Measurements from ENCODE around the gene ZCCHC17. TPM values are rescaled to one million over a fixed set of nuclear protein-coding genes. Genes with fewer than 3 reads are reported as not detected.

The ZCCHC17 gene
- polyA plus RNA-seq, 1 donor: 28.5 TPM

DNA sequence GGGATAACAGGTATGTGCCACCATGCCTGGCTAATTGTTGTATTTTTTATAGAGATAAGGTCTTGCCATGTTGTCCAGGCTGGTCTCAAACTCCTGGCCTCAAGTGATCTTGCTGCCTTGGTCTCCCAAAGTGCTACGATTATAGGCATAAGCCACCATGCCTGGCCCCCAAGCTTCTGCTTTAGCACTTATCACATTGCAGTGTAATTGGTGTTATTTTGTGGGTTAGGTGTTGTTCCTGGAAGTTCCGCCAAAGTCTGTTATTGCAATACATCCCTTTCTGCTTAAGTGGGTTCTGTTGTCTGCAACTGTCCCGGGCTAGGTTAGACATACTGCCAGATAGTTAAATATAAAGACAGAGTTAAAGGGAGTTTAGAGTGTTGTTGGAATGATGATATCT, 3.4 kb downstream of the ZCCHC17 start:
- H3K9me3 ChIP-seq (ENCODE audit: control insufficient read depth, low read depth, low read length): no peaks in the 10 kb centered on the region
- no peaks in the 10 kb centered on the region for H3K36me3 ChIP-seq (ENCODE audit: control insufficient read depth, insufficient read depth, low read length)
- H3K27me3 ChIP-seq (ENCODE audit: control insufficient read depth, insufficient read depth, low read length): no peaks in the 10 kb centered on the region
- no peak overlapping the region for H3K27ac ChIP-seq (ENCODE audit: low read length)
- no peak overlapping the region for H3K4me3 ChIP-seq (ENCODE audit: low read length)
- DNase-seq: no peak
- WGBS (ENCODE audit: insufficient coverage, low lambda C conversion rate): no CpG with 5 or more reads among the region's 3 CpGs
- H3K4me1 ChIP-seq (ENCODE audit: control insufficient read depth, insufficient read depth, low read length): peaks cover 11% of the 10 kb centered on the region

DNA sequence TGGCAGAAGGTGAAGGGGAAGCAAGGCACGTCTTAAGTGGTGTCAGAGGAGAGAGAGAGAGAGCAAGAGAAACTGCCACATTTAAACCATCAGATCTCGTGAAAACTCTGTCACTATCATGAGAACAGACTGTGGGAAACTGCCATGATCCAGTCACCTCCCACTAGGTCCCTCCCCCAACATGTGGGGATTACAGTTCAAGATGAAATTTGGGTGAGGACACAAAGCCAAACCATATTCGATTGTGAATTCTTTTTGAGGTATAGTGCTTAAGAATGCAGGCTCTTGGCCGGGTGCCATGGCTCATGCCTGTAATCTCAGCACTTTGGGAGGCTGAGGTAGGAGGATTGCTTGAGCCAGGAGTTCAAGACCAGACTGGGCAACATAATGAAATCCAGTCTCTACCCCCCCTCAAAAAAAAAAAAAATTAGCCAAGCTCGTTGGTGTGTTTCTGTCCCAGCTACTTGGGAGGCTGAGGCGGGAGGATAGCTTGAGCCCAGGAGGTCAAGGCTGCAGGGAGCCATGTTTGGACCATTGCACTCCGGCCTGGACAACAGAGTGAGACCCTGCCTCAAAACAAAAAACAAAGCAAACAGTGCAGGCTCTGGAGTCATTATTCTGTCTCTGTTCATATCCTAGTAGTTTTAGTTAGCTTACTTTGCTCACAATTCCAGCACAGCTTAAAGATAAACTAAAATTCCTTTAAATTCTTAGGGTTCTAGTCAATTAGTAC, 6.0 kb downstream of the ZCCHC17 start:
- no peak overlapping the region for H3K27ac ChIP-seq (ENCODE audit: low read length)
- WGBS (ENCODE audit: insufficient coverage, low lambda C conversion rate): no CpG with 5 or more reads among the region's 7 CpGs
- no peaks in the 10 kb centered on the region for H3K9me3 ChIP-seq (ENCODE audit: control insufficient read depth, low read depth, low read length)
- DNase-seq: no peak
- no peaks in the 10 kb centered on the region for H3K36me3 ChIP-seq (ENCODE audit: control insufficient read depth, insufficient read depth, low read length)
- H3K27me3 ChIP-seq (ENCODE audit: control insufficient read depth, insufficient read depth, low read length): no peaks in the 10 kb centered on the region
- H3K4me1 ChIP-seq (ENCODE audit: control insufficient read depth, insufficient read depth, low read length): peaks cover 3% of the 10 kb centered on the region
- no peak overlapping the region for H3K4me3 ChIP-seq (ENCODE audit: low read length)

DNA sequence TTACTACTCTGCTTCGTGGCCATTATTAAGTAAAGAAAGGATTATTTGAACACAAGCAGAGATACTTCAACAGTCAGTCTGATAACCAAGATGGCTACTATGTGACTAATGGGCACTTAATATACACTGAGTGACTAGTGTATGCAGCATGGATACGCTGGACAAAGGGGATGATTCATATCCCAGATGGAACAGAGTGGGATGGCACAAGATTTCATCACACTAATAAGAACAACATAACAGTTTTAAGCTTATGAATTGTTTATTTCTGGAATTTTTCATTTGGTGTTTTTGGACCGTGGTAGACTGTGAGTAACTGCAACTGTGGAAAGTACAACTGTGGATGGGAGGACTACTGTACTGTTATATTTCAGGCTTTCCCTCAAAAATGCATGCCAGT, 9.4 kb downstream of the ZCCHC17 start:
- Histone ChIP-seq H3K4me1 (ENCODE audit: control insufficient read depth, insufficient read depth, low read length) (no peaks in the 10 kb centered on the region), H3K27me3 (ENCODE audit: control insufficient read depth, insufficient read depth, low read length) (no peaks in the 10 kb centered on the region), H3K27ac (ENCODE audit: low read length) (no peak overlapping the region), H3K4me3 (ENCODE audit: low read length) (no peak overlapping the region), H3K9me3 (ENCODE audit: control insufficient read depth, low read depth, low read length) (no peaks in the 10 kb centered on the region), H3K36me3 (ENCODE audit: control insufficient read depth, insufficient read depth, low read length) (peaks cover 14% of the 10 kb centered on the region)
- 100% methylated on average over 1 of the region's 3 CpGs for WGBS (ENCODE audit: insufficient coverage, low lambda C conversion rate)
- DNase-seq: no peak

DNA sequence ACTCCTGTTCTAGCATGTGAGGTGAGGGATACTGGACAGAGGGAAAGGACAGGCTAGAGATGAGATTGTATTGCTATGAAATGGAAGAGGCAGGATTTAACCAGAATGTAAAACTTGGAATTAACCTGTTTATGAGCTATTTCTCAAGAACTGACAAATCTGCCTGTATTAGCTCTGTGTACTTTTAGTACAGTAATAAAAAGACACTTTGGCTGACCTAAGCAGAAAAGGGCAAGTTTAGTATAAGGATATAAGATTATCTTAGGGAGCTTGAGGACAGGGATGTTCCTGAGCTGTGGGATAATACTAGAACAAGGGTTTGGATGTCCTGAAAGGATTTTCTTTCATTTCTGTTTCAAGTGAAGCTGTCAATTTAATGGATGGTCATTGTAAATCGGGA, 11.2 kb downstream of the ZCCHC17 start:
- Histone ChIP-seq H3K27me3 (ENCODE audit: control insufficient read depth, insufficient read depth, low read length) (no peaks in the 10 kb centered on the region), H3K4me3 (ENCODE audit: low read length) (no peak overlapping the region), H3K4me1 (ENCODE audit: control insufficient read depth, insufficient read depth, low read length) (no peaks in the 10 kb centered on the region), H3K27ac (ENCODE audit: low read length) (no peak overlapping the region), H3K36me3 (ENCODE audit: control insufficient read depth, insufficient read depth, low read length) (peaks cover 25% of the 10 kb centered on the region), H3K9me3 (ENCODE audit: control insufficient read depth, low read depth, low read length) (no peaks in the 10 kb centered on the region)
- peak in 1 of 2 donors; percentile 43 for DNase-seq
- no CpG with 5 or more reads among the region's 1 CpG for WGBS (ENCODE audit: insufficient coverage, low lambda C conversion rate)

- H3K27ac ChIP-seq (ENCODE audit: low read length): no peak overlapping the region
- H3K4me1 ChIP-seq (ENCODE audit: control insufficient read depth, insufficient read depth, low read length): no peaks in the 10 kb centered on the region
- peaks cover 28% of the 10 kb centered on the region for H3K36me3 ChIP-seq (ENCODE audit: control insufficient read depth, insufficient read depth, low read length)
- H3K27me3 ChIP-seq (ENCODE audit: control insufficient read depth, insufficient read depth, low read length): no peaks in the 10 kb centered on the region
- no CpG with 5 or more reads among the region's 4 CpGs for WGBS (ENCODE audit: insufficient coverage, low lambda C conversion rate)
- H3K4me3 ChIP-seq (ENCODE audit: low read length): no peak overlapping the region
- no peaks in the 10 kb centered on the region for H3K9me3 ChIP-seq (ENCODE audit: control insufficient read depth, low read depth, low read length)
- DNase-seq: no peak
Observed at GRCh38 chr1:31310198-31310597, 13.4 kb downstream of the ZCCHC17 start.

- Histone ChIP-seq H3K36me3 (ENCODE audit: control insufficient read depth, insufficient read depth, low read length) (peaks cover 40% of the 10 kb centered on the region), H3K9me3 (ENCODE audit: control insufficient read depth, low read depth, low read length) (no peaks in the 10 kb centered on the region)
- no CpG with 5 or more reads among the region's 3 CpGs for WGBS (ENCODE audit: insufficient coverage, low lambda C conversion rate)
Observed at GRCh38 chr1:31315902-31316301, 19.1 kb downstream of the ZCCHC17 start.

GRCh38 chr1:31318146-31318545, 21.3 kb downstream of the ZCCHC17 start:
- H3K4me3 ChIP-seq (ENCODE audit: low read length): no peak overlapping the region

More at GRCh38 chr1:31315902-31316301, 19.1 kb downstream of the ZCCHC17 start:
- Histone ChIP-seq H3K4me1 (ENCODE audit: control insufficient read depth, insufficient read depth, low read length) (no peaks in the 10 kb centered on the region), H3K4me3 (ENCODE audit: low read length) (no peak overlapping the region), H3K27me3 (ENCODE audit: control insufficient read depth, insufficient read depth, low read length) (no peaks in the 10 kb centered on the region), H3K27ac (ENCODE audit: low read length) (no peak overlapping the region)
- no peak for DNase-seq

DNA sequence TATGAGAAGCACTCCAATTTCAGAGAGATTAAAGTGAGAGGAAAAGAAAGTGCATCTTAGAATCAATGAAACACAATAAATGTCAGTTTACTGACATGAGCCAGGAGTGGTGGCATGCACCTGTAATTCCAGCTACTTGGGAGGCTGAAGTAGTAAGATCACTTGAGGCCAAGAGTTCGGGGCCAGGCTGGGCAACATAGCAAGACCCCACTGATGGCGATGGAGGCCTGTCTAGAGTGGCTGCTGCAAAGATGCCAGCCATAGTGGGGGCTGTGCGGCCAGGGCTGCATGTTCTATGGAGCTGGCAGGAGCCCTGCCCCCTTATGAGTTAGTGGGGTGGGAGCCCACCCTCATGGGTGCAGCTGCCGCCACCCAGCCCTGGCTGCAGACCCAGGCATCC, 27.3 kb downstream of the ZCCHC17 start:
- Histone ChIP-seq H3K4me1 (ENCODE audit: control insufficient read depth, insufficient read depth, low read length) (no peaks in the 10 kb centered on the region), H3K27ac (ENCODE audit: low read length) (no peak overlapping the region), H3K27me3 (ENCODE audit: control insufficient read depth, insufficient read depth, low read length) (no peaks in the 10 kb centered on the region), H3K9me3 (ENCODE audit: control insufficient read depth, low read depth, low read length) (no peaks in the 10 kb centered on the region), H3K4me3 (ENCODE audit: low read length) (no peak overlapping the region), H3K36me3 (ENCODE audit: control insufficient read depth, insufficient read depth, low read length) (peaks cover 29% of the 10 kb centered on the region)
- no CpG with 5 or more reads among the region's 4 CpGs for WGBS (ENCODE audit: insufficient coverage, low lambda C conversion rate)
- DNase-seq: no peak

More at GRCh38 chr1:31318146-31318545, 21.3 kb downstream of the ZCCHC17 start:
- Histone ChIP-seq H3K9me3 (ENCODE audit: control insufficient read depth, low read depth, low read length) (no peaks in the 10 kb centered on the region), H3K36me3 (ENCODE audit: control insufficient read depth, insufficient read depth, low read length) (peaks cover 32% of the 10 kb centered on the region), H3K27me3 (ENCODE audit: control insufficient read depth, insufficient read depth, low read length) (no peaks in the 10 kb centered on the region), H3K27ac (ENCODE audit: low read length) (no peak overlapping the region), H3K4me1 (ENCODE audit: control insufficient read depth, insufficient read depth, low read length) (no peaks in the 10 kb centered on the region)
- no CpG with 5 or more reads among the region's 1 CpG for WGBS (ENCODE audit: insufficient coverage, low lambda C conversion rate)
- no peak for DNase-seq

DNA sequence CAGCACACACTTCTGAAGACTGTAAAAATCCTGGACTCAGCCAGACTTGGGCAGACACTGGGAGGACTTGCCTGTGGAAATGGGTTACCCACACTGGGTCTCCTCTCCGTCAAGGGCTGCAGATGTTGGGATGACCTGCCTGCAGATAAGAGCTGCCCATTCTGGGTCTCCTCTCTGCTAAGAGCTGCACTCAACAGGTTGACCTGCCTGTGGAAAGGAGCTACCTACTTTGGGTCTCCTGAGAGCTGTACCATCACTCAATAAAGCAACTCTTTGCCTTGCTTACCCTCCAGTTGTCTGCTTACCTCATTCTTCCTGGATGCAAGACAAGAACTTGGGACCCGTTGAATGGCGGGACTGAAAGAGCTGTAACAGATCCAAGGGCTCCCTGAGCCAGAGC, 28.2 kb downstream of the ZCCHC17 start:
- no peak overlapping the region for H3K4me3 ChIP-seq (ENCODE audit: low read length)
- no peaks in the 10 kb centered on the region for H3K9me3 ChIP-seq (ENCODE audit: control insufficient read depth, low read depth, low read length)
- no peak overlapping the region for H3K27ac ChIP-seq (ENCODE audit: low read length)
- DNase-seq: no peak
- no peaks in the 10 kb centered on the region for H3K4me1 ChIP-seq (ENCODE audit: control insufficient read depth, insufficient read depth, low read length)
- peaks cover 25% of the 10 kb centered on the region for H3K36me3 ChIP-seq (ENCODE audit: control insufficient read depth, insufficient read depth, low read length)
- no peaks in the 10 kb centered on the region for H3K27me3 ChIP-seq (ENCODE audit: control insufficient read depth, insufficient read depth, low read length)
- WGBS (ENCODE audit: insufficient coverage, low lambda C conversion rate): 100% methylated on average over 1 of the region's 3 CpGs

DNA sequence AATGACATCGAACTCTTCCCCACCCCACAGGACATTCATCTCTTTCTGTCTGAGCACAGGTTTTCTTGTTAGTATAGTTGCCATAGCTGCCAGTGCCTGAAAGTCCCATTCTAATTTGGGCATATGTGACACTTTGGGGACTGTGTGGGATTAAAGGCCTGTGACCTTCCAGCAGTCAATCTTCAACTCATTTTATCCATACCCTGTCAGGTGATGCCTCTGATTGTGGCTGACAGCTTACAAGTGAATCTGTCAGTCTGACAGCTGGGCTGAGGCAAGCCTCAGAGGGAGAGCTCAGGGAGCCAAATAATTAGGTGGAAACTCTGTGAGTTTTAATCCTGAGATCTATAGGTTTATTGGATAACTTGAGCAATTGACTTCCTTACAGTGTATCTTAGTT, 29.6 kb downstream of the ZCCHC17 start:
- Histone ChIP-seq H3K9me3 (ENCODE audit: control insufficient read depth, low read depth, low read length) (no peaks in the 10 kb centered on the region), H3K27ac (ENCODE audit: low read length) (no peak overlapping the region), H3K36me3 (ENCODE audit: control insufficient read depth, insufficient read depth, low read length) (peaks cover 15% of the 10 kb centered on the region), H3K4me1 (ENCODE audit: control insufficient read depth, insufficient read depth, low read length) (no peaks in the 10 kb centered on the region), H3K4me3 (ENCODE audit: low read length) (no peak overlapping the region), H3K27me3 (ENCODE audit: control insufficient read depth, insufficient read depth, low read length) (no peaks in the 10 kb centered on the region)
- no peak for DNase-seq
- no CpG with 5 or more reads among the region's 1 CpG for WGBS (ENCODE audit: insufficient coverage, low lambda C conversion rate)

- no CpG with 5 or more reads among the region's 3 CpGs for WGBS (ENCODE audit: insufficient coverage, low lambda C conversion rate)
Observed at GRCh38 chr1:31327381-31327780, 30.5 kb downstream of the ZCCHC17 start.

More at GRCh38 chr1:31327381-31327780, 30.5 kb downstream of the ZCCHC17 start:
- Histone ChIP-seq H3K27me3 (ENCODE audit: control insufficient read depth, insufficient read depth, low read length) (no peaks in the 10 kb centered on the region), H3K4me3 (ENCODE audit: low read length) (no peak overlapping the region), H3K4me1 (ENCODE audit: control insufficient read depth, insufficient read depth, low read length) (no peaks in the 10 kb centered on the region), H3K27ac (ENCODE audit: low read length) (no peak overlapping the region), H3K9me3 (ENCODE audit: control insufficient read depth, low read depth, low read length) (no peaks in the 10 kb centered on the region), H3K36me3 (ENCODE audit: control insufficient read depth, insufficient read depth, low read length) (peaks cover 12% of the 10 kb centered on the region)
- no peak for DNase-seq

Data from large intestine (tissue), 3 donors.